Esophagus squamous epithelium (tissue), 4 donors: ENCODE results near the gene UNC5C.

Experiments
- CTCF ChIP-seq, 6 experiments: fragments of 450-650 bp in 4 of 6; fragments of 200-600 bp in 2 of 6; sonication (generic) in 2 of 6; IDR thresholded peaks; one replicate each; pipeline ENCODE4 v1.5.1; 2016 to 2019; ENCODE audit warnings: antibody characterized with exemption in 6 of 6, mild to moderate bottlenecking in 4 of 6, moderate library complexity in 4 of 6
- POLR2A ChIP-seq, 4 donors: fragments of 450-650 bp; IDR thresholded peaks; one replicate each; pipeline ENCODE4 v1.6.1; 2017; ENCODE audit warnings: antibody characterized with exemption in 4 of 4, mild to moderate bottlenecking in 4 of 4, moderate library complexity in 3 of 4

GRCh38 chr4:95505799-95506198 lies 43.0 kb downstream of the UNC5C start:
- TF ChIP-seq CTCF (IDR thresholded peaks at IDR 0.05), result no peak
- no peak for TF ChIP-seq POLR2A (IDR thresholded peaks at IDR 0.05)
